ENCODE measurements around the gene NCF2.

NCF2 gene

DNA sequence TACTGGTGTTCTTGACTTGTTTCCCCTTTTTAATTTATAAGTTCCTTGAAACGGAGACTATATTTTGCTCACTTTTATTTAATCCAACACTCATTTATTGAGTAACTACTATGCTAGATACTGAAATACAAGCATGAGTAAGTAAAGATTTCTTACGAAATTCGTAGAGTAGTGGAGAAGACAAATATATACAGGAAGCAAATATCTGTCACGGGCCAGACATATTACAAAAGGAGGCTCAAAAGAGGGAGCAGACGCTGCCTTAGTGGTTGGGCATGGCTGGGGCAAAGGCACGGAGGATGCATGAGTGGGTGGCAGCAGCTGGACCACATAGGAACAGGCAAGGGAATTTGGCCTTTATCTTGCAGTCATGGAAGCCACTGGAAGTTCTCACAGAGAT is 6.8 kb downstream of the NCF2 start:
- peak; percentile 59 for DNase-seq

DNA sequence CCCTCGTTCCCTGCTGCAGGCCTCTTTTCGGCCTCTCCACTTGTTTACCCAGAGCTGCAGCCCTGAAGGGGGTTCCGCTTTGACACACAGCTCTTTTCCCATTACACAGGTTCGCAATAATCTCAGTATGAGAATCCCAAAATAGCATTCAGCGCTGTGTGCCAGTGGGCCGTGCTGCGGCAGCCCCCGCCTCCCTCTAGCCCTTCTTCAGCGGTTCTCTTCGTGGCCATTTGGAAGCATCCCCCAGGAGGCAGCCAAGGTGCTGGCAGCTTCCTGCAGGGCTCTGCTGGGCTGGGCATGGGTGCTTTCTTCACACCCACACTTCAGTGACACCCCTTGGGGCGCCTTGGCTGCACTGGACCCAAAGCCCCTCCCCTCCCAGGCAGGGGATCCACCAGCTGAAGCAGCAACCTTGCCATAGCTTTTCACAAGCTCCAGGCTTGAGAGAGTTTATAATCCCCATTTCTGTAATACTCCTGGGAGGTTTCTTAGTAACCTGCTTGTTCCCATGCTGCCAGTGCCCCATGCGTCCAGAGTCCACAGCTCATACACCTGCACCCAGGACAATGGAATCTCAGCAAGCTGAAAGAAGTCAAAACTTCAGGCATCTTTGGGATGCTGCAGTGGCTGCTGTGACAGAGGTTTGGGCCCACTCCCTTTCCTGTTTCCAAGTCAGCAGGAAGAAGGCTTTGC is 8.1 kb downstream of the NCF2 start:
- no peak for DNase-seq

DNA sequence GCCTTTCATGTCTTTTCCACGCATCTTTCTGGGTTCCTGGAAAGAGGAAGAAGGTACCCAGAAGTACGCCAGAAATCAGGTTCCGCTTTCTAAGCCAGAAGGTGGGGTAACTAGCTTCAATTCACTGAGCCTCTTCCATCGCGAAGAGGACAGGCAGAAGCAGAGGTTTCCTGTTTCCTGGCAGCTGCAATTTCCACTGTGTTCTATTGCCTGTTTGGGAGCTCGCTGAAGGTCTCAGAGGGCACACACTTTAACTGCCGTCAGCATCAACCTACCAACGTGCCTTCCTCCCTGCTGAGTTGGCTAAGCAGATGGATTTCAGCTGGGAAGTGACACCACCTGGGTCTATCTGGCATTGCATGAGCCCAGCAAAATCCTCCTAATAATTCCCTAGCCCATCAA is 10.0 kb downstream of the NCF2 start:
- DNase-seq: peak; percentile 92

DNA sequence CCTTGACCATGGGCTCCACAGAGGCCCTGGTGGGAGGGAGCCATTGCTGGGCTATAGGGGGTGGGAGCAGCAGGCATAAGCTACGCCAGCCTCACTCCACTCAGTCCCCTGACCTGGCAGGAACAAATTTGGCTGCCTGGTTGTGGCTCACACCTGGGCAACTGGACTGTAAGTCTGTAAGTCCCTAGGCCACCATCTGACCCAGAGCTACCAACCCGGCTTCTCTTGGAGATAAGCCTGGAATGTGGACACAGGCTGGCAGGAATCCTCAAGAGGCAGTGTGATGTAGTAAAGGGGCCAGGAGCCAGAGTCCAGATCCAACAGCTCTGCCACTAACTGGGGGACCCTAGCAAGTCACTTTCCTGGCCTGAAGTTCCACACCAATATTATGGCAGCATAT is 11.4 kb downstream of the NCF2 start:
- no peak for DNase-seq

DNA sequence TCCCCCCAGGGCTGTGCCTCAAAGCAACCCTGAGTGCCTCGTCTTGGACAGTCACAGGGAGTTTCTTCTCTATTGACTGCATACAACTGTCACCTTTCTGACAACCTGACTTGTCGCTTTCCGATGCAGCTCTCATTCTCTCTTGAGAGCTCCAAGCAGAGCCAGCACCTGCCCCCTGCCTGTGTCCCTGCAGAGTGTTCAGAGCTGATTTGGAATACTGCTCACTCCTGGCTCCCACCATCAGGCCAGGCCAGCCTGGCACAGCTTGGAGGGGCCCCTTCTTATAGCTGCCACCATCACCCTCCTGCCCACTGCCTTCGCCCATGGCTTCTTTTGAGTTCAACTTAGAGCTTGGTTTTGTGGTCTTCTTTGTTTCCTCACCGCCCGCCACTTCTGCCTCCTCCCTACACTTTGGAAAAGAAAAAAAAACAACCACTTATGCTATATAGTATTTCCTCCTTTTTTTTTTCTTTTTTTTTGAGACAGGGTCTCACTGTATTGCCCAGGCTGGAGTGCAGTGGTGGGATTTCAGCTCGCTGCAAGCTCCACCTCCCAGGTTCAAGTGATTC is 12.3 kb downstream of the NCF2 start:
- DNase-seq: peak; percentile 65

DNA sequence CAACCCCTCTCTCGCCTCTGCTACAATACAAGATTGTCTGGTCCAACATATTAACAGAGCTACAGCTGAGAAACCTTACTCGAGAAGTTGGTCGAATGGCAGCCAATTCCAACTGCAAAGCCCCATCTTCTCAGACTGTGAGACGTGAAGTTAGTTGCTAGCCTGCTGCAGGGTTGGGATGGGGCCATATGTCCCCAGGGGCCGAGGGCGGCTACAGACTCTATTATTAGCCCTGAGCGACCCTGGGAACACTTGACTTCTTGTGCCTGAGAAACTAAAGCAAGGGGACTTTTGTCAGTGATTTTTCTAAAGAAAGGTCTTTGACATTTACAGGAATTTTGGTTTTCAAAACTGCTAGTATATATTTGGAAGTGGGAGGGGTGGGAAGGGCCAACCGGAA is 13.7 kb downstream of the NCF2 start:
- no peak for DNase-seq

DNA sequence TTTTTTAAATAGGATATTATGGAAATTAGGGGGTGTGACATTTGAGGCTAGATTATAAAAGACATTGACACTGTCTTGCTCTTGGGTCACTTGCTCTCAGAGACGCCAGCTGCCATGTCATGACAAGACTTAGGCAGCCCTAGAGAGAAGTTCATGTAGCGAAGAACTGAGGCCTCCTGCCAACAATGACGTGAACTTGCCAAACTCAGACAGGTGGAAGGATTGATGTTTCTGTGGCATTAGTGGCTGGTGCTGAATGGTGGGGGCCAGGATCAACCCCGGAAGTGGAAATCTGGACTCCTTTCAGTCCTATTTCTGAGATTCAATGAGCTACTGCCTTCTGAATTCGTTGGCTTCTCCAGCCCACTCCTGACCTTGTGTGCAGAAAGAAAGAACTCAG is 14.7 kb downstream of the NCF2 start:
- DNase-seq: no peak

DNA sequence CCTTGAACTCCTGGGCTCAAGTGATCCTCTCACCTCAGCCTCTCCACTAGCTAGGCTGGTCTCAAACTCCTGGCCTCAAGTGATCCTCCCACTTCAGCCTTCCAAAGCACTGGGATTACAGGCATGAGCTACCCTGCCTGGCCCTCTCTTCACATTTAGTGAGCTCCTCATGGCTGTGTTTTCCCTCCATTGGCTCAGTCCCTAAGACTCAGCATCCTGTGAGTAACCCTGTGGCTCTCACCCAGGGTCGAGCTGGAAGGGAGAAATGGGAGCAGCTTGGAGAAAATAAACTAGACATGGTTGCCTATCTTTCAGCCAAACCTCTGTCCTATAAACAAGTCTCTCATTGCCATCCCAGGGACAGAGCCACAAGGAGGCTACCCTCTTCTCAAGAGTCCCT is 17.5 kb downstream of the NCF2 start:
- no peak for DNase-seq

DNA sequence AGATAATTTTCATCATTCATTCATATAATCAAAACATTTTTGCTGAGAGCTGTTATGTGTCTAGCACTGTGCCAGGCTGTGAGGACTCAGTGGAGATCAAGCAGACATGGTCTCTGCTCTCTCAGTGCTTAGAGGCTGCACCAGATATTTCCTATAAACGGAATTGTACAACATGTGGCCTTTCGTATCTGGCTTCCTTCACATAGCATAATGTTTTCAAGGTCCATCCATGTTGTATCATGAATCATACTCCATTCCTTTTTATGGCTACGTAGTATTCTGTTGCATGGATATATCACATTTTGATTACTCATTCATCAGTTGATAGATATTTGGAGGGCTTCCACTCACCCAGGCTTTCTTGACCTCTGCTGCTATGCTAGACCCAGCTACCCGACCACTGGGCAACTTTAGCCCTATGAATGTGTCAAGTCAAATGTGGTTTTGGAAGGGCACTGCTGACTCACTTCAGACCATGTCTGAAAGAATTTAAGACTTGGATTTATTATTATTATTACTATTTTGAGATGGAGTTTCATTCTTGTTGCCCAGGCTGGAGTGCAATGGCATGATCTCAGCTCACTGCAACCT is 18.5 kb downstream of the NCF2 start:
- no peak for DNase-seq

DNA sequence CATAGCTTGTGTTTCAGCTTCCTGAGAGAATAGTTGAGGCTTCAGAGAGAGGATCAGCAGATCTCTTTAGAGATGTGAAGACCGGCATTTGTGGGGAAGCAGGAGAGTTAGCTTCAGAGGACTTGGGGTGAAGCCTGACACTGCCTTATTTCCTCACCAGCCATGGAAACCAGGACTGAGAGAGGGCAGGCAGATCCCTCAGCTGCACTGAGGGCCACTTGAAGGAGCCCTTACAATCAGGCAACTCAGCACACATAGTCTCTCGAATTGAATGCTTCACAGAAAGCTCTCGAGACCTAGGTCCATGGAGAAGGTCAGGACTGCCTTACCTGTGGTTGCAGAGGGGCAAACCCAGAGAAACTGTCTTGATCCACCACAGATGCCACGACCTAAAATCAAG is 19.8 kb downstream of the NCF2 start:
- no peak for DNase-seq

DNA sequence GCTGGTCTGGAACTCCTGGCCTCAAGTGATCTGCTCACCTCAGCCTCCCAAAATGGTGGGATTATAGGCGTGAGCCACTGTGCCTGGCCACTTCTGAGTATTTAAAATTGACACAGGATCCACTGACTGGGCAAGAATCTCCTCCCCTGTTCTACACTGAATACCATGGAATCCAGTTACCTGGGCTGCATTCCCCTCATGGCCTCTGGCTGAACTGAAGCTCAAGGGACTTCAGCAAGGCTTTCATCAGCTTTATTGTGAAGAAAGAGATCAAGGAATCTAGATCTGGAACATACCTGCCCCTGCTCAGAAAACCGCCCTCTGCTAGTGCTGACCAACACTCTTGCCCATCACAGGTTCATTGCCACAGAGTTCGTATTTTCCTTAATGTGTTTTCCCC is 20.5 kb downstream of the NCF2 start:
- DNase-seq: no peak

DNA sequence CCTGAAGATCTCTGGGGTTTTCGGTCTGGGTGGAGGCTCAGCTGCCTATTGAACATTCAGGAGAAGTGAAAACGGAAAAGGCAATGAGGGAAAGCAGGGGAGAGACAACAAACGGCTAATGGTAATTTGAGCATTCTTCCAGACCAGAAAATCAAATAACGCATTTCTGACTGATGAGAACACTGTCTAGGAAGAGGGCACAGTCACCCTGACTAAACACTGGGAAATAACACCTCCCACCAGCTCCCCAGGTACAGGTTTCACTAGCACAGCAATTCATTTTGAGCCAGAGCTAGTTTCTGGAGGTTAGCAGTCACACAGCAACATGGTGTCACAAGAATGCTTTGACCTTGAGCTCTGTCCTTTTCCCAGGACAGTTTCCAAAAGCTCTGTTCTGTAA is 21.1 kb downstream of the NCF2 start:
- no peak for DNase-seq

DNA sequence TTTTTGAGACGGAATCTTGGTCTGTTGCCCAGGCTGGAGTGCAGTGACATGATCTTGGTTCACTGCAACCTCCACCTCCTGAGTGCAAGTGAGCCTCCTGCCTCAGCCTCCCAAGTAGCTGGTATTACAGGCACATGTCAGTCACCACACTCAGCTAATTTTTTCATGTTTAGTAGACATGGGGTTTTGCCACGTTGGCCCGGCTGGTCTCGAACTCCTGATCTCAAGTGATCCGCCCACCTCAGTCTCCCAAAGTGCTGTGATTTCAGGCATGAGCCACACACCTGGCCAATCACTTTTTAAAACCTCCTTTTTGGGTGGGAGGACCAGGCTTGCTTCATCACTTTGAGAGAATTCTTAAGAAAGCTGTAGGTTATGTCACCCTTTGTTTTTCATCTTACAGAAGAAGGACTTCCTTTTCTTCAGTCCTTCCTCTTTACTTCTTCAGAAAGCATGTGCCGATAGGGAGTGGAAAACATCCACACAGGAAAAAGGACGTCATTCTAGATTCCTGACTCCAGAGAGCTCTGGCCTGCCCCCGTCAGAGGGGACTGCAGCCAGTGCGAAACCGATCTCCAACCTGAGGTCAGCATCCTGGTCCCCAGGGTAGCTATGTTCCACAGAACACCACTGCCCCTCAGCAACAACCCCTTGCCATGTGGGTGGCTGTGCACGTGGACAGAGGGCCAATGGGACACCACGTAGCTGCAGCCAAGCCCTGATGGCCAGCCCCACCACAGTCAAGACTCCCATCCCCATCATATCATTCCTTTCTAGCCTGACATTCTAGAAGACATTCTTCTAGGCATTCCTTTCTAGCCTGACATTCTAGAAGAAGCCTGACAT is 21.9 kb downstream of the NCF2 start:
- peak; percentile 37 for DNase-seq

DNA sequence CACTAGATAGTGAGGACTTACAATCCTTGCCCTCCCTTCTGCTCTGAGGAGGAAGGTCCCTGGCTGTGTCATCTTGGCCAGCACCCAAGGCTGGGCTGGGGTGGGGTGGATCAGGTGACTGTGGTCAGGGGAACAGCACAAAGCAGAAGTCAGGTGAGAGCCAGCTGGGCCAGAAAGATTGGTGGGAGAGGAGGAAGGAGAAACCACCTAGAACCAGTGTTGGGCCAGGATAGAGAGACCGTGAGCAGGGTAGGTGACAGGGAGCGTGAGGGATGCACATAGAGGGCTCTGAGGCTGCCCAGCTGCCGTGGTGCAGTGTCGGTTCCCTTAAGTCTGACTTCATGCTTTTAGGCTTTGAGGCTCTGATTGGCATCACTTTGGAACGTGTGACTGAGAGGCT is 22.7 kb downstream of the NCF2 start:
- peak; percentile 90 for DNase-seq

DNA sequence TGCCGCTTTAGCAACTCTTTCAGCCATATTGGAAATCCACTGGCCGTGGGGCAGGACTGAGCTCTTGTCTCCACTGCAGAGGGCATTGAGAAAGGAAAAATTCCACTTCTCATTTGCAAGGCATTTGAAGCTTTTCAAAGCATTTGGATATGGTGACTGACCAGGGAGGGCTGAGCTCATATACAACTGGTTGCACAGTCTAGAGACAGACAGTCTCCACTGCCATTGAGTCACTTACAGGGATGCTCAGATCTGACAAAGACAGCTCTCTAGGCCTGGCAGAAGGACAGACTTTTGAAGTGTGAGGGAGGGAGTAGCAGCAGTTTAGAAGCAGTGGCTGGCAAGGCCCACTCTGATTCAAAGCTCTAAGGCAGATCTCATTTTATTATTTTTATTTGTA is 24.2 kb downstream of the NCF2 start:
- DNase-seq: no peak

DNA sequence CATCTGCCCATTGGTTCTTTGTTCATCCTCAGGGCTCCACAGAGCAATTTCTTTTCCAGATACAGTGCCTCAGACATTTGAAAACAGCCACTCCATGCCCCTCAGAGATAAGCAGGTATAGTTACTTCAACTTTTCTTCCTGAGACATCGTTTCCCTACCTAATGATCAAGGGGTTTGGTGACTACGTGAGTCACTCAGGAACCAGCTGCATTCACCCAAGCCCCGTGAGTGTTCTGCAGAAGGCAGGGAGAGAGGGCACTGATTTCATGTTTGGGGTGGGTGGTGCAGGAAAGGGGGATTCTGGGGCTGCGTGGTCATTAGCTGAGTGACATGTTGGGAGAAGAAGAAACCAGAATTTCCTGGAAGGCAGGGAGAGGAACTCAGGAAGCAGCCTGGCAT is 25.0 kb downstream of the NCF2 start:
- no peak for DNase-seq

DNA sequence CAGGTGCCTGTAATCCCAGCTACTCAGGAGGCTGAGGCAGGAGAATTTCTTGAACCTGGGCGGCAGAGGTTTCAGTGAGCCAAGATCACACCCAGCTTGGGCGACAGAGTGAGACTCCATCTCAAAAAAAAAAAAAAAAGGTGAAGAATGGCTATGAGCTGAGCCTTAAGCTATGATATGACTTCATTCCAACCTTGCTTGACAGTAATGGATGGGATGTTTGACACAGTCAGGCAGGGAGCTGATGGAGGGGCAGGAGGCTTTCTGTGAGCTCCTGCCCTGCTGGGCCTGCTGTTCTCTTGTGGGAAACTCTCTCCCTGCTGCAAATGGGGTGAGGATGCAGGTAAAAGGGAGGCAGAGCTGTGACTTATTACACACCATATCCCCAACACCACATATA is 27.6 kb downstream of the NCF2 start:
- no peak for DNase-seq

DNA sequence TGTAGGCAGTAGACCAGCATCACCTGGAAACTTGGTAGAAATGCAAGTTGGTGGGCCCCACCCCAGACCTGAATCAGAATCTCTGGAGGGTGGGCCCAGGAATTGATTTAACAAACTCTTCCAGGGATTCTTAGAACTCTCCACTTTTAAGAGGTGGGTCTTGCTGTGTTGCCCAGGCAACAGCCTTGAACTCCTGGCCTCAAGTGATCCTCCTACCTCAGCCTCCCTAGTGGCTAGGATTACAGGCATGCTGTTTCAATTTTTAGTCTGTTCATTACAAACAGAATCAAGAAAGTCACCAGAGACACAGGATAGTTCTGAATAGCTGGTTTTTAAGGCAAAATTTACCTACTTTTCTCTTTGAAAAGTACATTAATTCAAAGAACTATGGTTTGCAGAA is 31.2 kb downstream of the NCF2 start:
- DNase-seq: no peak

DNA sequence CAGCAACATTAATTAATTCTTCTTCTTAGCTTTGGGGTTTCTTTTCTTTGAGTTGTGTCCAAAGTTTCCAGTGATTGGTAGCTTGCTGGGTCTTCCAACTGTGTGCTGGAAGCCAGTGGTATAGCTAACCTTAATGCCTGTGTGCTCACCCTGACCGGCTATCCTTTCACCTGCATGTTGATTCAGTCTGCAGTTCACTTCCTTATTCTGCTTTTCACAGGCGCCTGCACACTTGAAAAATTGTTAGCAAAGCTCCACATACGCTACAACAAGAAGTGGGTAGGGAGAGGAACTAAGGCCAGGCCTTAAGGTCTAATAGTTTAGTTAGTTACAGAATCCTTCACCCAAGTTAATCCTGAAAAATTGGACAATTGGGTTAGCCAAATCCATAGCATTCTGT is 35.7 kb downstream of the NCF2 start:
- DNase-seq: peak; percentile 36

DNA sequence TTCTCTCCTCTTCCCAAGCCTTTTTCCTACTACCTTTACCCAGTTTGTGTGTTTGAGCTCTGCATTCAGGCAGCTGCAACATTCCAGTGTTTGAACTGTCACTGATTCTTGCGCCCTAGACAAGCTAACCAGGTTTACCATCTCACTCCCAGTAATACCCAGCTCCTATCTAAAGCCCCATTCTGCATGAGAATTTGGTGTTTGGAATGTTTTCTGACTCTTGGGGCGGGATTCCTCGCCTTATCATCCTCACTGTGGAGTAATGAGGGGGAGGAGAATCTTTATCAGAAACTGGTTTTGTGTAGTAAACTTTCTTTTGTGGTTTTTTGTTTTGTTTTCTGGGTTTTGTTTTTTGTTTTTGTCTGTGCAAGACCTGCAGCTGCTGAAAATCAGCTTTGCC is 36.5 kb downstream of the NCF2 start:
- no peak for DNase-seq

DNA sequence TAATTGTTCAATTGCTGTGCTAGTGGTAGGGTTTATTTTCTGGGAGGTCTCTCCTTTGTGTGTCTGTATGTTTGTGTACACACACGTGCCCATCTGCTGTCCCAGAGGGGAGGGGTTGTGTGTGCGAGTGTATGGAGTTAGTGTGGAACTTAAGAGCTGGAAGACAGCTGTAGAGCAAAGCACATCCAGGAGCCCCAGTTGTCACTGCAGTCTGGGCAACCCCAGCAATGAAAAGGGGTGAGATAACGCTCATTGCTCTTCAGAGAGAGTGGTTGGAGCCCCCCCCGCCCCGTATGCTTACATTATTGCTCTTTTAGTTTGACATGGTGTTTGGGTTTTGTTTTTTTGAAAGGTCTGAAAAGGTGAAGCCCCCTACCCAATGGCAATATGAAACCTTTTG is 36.9 kb downstream of the NCF2 start:
- DNase-seq: no peak

DNA sequence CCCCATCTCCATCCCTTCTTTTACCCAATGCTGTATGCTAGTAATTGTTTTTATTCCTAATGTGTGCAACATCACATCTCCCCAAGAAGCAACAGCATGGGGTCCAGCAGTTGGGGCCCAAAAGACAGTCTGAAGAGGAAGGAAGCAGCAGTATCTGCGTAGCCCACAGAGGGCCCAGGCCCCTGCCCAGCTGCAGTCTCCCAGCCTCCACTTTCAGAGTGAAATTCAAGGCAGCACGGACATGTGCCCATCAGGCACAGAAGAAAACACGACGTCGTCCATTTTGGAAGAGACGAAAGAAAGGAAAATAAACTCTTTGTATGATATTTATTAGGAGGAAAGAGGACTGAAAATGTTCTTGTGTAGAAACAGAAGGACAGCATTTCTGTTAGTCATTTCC is 37.4 kb downstream of the NCF2 start:
- no peak for DNase-seq

DNA sequence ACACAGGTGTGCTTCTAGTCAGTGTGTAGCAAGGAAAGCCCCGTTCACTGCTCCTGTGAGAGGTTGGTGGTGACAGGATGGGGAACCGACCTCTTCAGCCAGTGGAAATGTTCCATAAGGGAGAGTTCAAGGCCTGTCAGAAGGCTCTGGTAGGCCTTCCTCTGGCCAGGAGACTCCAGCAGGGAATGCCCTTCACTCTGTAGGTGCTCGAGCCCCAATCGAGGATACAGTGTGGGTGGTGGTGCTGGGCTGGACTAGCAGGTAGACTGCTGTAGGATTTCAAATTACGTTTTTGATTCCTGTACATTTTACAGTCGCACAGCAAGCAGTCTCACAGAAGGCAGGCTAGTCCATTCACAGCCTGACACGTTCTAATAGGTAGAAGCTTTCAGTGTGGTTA is 37.8 kb downstream of the NCF2 start:
- no peak for DNase-seq

DNA sequence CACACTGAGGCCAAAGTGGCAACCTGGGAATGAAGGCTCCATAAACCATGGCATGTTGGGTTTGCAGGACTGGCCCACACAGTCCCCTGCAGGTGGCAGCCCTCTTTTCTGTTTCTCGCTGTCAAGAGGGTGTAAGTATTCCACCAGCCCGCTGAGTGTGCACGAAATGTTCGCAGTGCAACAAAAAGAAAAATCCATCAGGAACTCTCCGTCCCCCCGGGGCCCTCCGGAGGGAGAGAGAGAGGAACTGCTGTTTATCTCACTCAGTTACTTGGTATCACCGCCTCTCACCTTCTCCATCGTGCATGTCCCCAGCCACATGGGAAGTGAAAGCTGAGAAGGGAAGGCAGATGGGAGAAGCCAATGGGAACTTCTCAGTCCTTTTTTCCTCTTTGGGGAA is 38.3 kb downstream of the NCF2 start:
- no peak for DNase-seq
